MCF 10A (cell line): ENCODE data around the gene ADAM23. TPM values are rescaled to one million over a fixed set of nuclear protein-coding genes. Genes with fewer than 3 reads are reported as not detected.

Experiments
- BruUV-seq: library from RNA; stranded (reverse); fragments of 400-500 nt; replicated peaks from 2 replicates; lab custom pipeline; 2021; lab: Mats Ljungman, UMichigan
- CTCF ChIA-PET: fragments of 300-600 bp; sonication (Branson Sonifier 250); formaldehyde crosslinking; extraction: SDS; loops from one replicate; lab custom pipeline; 2021; ENCODE audit warnings: antibody characterized with exemption, inconsistent platforms; lab: Yijun Ruan, JAX
- POLR2A ChIA-PET: fragments of 300-600, 350-650 bp; sonication (Branson Sonifier 250); formaldehyde crosslinking; extraction: SDS; loops from one replicate; lab custom pipeline; 2020; ENCODE audit warnings: antibody characterized with exemption, inconsistent platforms; lab: Yijun Ruan, JAX
- DNase-seq: peaks from one replicate; pipeline ENCODE4 v3.0.0-alpha.2; 2018; ENCODE audit not compliant: unreplicated experiment
- H3K27ac Mint-ChIP-seq: one replicate; pipeline ENCODE4 v1.8.0; 2022; ENCODE audit warnings: mild to moderate bottlenecking, low read depth, mixed read lengths; ENCODE audit not compliant: unreplicated experiment
- H3K27me3 Mint-ChIP-seq: one replicate; pipeline ENCODE4 v1.8.0; 2022; ENCODE audit warnings: mixed read lengths; ENCODE audit not compliant: insufficient read depth, unreplicated experiment
- H3K36me3 Mint-ChIP-seq: one replicate; pipeline ENCODE4 v1.8.0; 2022; ENCODE audit warnings: mild to moderate bottlenecking, moderate library complexity, mixed read lengths; ENCODE audit not compliant: insufficient read depth, unreplicated experiment
- H3K4me1 Mint-ChIP-seq: one replicate; pipeline ENCODE4 v1.8.0; 2022; ENCODE audit warnings: mixed read lengths; ENCODE audit not compliant: insufficient read depth, unreplicated experiment
- H3K4me3 Mint-ChIP-seq: one replicate; pipeline ENCODE4 v1.8.0; 2022; ENCODE audit warnings: mild to moderate bottlenecking, moderate library complexity, mixed read lengths; ENCODE audit not compliant: unreplicated experiment
- H3K9me3 Mint-ChIP-seq: one replicate; pipeline ENCODE4 v1.8.0; 2022; ENCODE audit warnings: mixed read lengths; ENCODE audit not compliant: unreplicated experiment
- intact Hi-C: fragments of 100-400 bp; cut with micrococcal nuclease; formaldehyde crosslinking; loops from 2 replicates; pipeline ENCODE4 v1.14.1; 2022
- total RNA-seq: library from RNA; stranded (reverse); gene quantifications from 2 replicates; pipeline ENCODE4 v1.2.3, GENCODE V29; 2022
- TF ChIP-seq, protein P1 (sequence below): fragments of 200-600 bp; IDR thresholded peaks from one replicate; pipeline ENCODE4 v1.8.0; 2022; ENCODE audit warnings: antibody characterized with exemption, mild to moderate bottlenecking; ENCODE audit not compliant: unreplicated experiment

ADAM23 gene
- total RNA-seq, 1 experiment from 2014 or later: 0.12 TPM

DNA sequence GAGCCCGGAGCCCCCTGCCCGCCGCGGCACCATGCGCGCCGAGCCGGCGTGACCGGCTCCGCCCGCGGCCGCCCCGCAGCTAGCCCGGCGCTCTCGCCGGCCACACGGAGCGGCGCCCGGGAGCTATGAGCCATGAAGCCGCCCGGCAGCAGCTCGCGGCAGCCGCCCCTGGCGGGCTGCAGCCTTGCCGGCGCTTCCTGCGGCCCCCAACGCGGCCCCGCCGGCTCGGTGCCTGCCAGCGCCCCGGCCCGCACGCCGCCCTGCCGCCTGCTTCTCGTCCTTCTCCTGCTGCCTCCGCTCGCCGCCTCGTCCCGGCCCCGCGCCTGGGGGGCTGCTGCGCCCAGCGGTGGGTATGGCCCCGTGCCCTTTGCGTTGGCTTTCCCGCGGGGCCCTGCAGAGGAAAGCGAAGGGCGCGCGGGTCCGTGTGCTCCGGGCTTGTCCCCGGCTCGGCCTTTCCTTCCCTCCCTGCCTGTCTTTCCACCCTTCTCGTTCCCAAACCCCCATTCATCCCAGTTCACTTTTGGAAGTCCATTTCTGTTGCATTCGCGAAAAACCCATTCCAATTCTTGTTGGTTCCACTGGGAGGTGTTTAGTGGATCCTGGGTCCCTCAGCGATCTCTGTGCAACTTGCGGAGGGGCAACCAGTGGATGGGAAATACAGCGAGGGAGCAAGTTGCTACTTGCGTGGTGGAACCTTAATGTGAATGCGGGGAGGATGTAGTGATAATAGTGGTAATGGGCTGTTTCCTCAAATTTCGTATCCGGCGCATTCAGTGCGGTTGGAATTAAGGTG is 599 bp downstream of the ADAM23 start:
- ChIA-PET CTCF (interaction anchor here (0.8 kb wide), 1 partner anchor 27 kb away, joined by 3 read pairs; no protein-coding TSS in a partner anchor), POLR2A (no interaction called here)
- Mint-ChIP-seq H3K27ac (no peak overlapping the region), H3K4me1 (peaks cover under 1% of the 10 kb centered on the region), H3K9me3 (no peaks in the 10 kb centered on the region), H3K36me3 (no peaks in the 10 kb centered on the region), H3K4me3 (peak overlapping the region; percentile 66), H3K27me3 (peaks cover 50% of the 10 kb centered on the region)
- TF ChIP-seq, protein P1, sequence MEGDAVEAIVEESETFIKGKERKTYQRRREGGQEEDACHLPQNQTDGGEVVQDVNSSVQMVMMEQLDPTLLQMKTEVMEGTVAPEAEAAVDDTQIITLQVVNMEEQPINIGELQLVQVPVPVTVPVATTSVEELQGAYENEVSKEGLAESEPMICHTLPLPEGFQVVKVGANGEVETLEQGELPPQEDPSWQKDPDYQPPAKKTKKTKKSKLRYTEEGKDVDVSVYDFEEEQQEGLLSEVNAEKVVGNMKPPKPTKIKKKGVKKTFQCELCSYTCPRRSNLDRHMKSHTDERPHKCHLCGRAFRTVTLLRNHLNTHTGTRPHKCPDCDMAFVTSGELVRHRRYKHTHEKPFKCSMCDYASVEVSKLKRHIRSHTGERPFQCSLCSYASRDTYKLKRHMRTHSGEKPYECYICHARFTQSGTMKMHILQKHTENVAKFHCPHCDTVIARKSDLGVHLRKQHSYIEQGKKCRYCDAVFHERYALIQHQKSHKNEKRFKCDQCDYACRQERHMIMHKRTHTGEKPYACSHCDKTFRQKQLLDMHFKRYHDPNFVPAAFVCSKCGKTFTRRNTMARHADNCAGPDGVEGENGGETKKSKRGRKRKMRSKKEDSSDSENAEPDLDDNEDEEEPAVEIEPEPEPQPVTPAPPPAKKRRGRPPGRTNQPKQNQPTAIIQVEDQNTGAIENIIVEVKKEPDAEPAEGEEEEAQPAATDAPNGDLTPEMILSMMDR: no peak
- BruUV-seq: no TSS peak
- DNase-seq: no peak
- intact Hi-C loops: loop anchor here (10.0 kb wide), 1 partner anchor 279 kb away; no protein-coding TSS in a partner anchor

DNA sequence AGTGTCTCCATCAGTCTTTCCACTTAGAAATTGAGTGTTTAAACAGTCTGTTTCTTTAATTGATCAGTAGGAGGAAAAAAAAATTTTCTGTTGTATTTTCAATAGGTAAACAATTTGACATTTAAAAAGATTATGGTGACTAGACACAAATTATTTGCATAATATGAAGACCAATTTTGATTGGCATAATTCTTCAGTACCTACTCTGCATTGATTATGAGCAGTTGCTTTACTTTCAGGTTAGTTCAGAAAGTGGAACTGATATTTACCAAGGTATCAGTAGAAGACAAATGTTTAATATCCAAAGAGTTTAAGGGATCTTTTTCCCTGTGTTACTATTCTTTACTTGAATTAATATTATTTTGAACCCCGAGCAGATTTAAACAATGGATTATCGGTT is 2.6 kb downstream of the ADAM23 start:
- intact Hi-C loops: loop anchor here (10.0 kb wide), 1 partner anchor 281 kb away; no protein-coding TSS in a partner anchor

DNA sequence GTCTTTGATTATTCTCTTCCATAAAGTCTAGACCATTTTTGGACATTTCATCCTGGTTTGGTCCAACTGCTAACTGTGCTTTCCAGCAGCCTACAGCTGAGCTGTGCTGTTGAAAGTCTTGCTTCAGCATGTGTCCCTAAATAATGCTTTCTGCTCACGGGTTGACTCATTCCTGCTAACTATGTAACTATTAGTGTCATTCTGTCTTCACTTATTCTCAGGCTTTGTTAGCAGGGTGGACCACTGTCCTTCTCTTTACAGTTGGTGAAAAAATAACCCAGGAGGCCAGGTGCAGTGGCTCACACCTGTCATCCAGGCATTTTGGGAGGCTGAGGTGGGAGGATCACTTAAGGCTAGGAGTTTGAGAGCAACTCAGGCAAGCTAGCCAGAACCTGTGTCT is 8.9 kb downstream of the ADAM23 start:
- H3K27me3 Mint-ChIP-seq: peaks cover 11% of the 10 kb centered on the region
- peaks cover 7% of the 10 kb centered on the region for H3K4me1 Mint-ChIP-seq
- TF ChIP-seq, protein P1: no peak
- H3K27ac Mint-ChIP-seq: no peak overlapping the region
- DNase-seq: no peak
- intact Hi-C loops: no loop called here
- ChIA-PET CTCF (interaction anchor here (0.6 kb wide), 1 partner anchor 10 kb away, joined by 3 read pairs; no protein-coding TSS in a partner anchor), POLR2A (interaction anchor here (0.6 to 1.1 kb wide), 2 partner anchors 20 to 30 kb away, joined by 3 read pairs; no protein-coding TSS in a partner anchor)
- H3K36me3 Mint-ChIP-seq: no peaks in the 10 kb centered on the region
- no peaks in the 10 kb centered on the region for H3K9me3 Mint-ChIP-seq
- no peak overlapping the region for H3K4me3 Mint-ChIP-seq
- BruUV-seq: no TSS peak

More for the DNA sequence above, 2.6 kb downstream of the ADAM23 start:
- H3K4me1 Mint-ChIP-seq: no peaks in the 10 kb centered on the region
- no peaks in the 10 kb centered on the region for H3K36me3 Mint-ChIP-seq
- H3K27ac Mint-ChIP-seq: no peak overlapping the region
- TF ChIP-seq, protein P1: no peak
- ChIA-PET CTCF (no interaction called here), POLR2A (no interaction called here)
- no peaks in the 10 kb centered on the region for H3K9me3 Mint-ChIP-seq
- peaks cover 37% of the 10 kb centered on the region for H3K27me3 Mint-ChIP-seq
- no TSS peak for BruUV-seq
- H3K4me3 Mint-ChIP-seq: no peak overlapping the region
- no peak for DNase-seq

DNA sequence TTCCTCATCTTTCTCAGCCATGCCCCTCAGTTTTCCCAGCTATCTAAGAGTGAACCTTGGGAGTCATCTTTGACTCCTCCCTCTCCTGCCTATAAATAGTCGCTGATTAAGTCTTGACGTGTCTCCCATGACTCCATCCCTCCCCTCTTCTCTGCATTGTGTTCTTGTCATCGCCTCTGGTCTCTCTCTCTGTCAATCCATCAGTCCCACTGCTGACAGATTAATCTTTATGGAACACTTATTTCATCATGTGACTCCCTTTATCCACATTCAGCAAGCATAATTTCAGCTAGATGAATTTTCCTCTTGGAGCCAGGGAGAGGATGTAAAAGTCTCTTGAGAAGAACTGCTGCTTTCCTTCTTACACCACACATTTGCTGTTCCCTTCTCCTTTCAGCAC is 9.4 kb downstream of the ADAM23 start:
- POLR2A ChIA-PET: interaction anchor here (0.6 to 1.1 kb wide), 2 partner anchors 20 to 29 kb away, joined by 3 read pairs; no protein-coding TSS in a partner anchor
- H3K4me3 Mint-ChIP-seq: no peak overlapping the region
- BruUV-seq: no TSS peak
- TF ChIP-seq, protein P1: no peak
- peaks cover 11% of the 10 kb centered on the region for H3K27me3 Mint-ChIP-seq
- peak; percentile 34 for DNase-seq
- CTCF ChIA-PET: interaction anchor here (0.6 kb wide), 1 partner anchor 10 kb away, joined by 3 read pairs; no protein-coding TSS in a partner anchor
- H3K36me3 Mint-ChIP-seq: no peaks in the 10 kb centered on the region
- no peaks in the 10 kb centered on the region for H3K9me3 Mint-ChIP-seq
- H3K4me1 Mint-ChIP-seq: peaks cover 7% of the 10 kb centered on the region
- intact Hi-C loops: no loop called here
- H3K27ac Mint-ChIP-seq: no peak overlapping the region
